Measurements from ENCODE around the gene FLII.

- TF ChIP-seq ATF5 (CRISPR knock-in tag; IDR thresholded peaks at IDR 0.05; ENCODE audit: low read depth) (no peak), GMEB1 (CRISPR knock-in tag; IDR thresholded peaks at IDR 0.05; ENCODE audit: borderline replicate concordance) (no peak), KDM6A (CRISPR knock-in tag; IDR thresholded peaks at IDR 0.05; ENCODE audit: low read depth) (no peak), JUNB (CRISPR knock-in tag; IDR thresholded peaks at IDR 0.05; ENCODE audit: borderline replicate concordance) (no peak), CTCF (CRISPR knock-in tag; IDR thresholded peaks at IDR 0.05) (no peak), MEIS2 (CRISPR knock-in tag; IDR thresholded peaks at IDR 0.05) (no peak), REPIN1 (CRISPR knock-in tag; IDR thresholded peaks at IDR 0.05; ENCODE audit: borderline replicate concordance, low read depth) (no peak)
Observed at GRCh38 chr17:18257268-18257981, 1.1 kb downstream of the FLII start.

All from HepG2 (cell line).